HG03159 (cell line): Measurements from ENCODE around the gene DCAF11.
A peak's percentile ranks its signal among the peaks of the same experiment; 100 is the strongest.

Experiments used
- ATAC-seq: cut with Tn5 transposase; IDR thresholded peaks from one replicate; pipeline ENCODE4 v1.9.1; 2021; ENCODE audit warnings: mild to moderate bottlenecking, moderate library complexity; ENCODE audit not compliant: unreplicated experiment

DCAF11 gene

DNA sequence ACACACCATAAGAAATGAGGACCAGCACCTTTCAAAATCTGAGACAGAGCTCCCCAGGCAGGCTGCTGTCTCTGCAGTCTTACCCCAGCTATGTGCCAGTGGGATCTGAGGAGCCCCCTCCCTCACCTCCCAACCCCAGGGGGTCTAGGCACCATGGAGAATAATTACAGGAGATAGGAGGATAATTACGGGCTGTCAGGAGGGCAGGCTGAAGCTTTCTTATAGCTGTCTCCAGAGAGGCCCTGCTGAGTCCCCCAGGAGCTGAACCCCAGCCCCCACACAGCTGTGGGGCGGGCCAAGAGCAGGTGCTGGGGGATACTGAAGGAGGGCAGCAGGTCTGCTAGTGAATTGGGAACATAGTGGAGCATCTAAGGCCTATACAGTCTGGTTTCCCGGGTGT lies 36.4 kb upstream of the DCAF11 start:
- no peak for ATAC-seq

DNA sequence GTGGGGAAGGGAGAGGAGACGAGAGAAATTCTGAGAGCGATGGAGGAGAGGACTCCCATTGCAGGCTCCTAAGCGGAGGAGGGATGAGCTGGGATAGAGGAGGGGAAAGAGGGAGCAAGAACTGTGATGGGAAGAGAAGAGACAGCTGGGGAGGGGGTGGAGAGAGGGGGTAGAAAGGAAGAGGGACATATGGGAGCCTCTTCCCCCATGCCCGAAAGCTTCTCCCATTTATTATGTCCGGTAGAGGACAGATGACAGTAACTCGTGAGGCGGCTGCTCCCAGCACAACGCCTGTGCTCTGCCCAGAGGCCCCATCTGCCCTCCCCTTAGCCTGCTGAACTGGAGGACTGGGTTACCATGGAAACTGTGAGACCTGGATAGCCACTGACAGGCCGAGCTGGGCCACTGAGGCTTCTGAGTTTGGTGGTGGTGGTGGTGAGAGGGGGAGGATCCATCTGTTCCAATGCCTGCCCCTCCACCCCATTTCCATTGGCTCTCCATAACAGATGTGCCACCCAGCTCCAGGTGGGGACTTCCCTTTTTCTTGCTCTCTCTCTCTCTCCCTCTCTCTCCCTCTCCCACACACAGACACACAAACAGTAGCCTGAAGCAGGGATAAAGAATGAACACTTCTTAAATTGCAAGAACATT lies 35.0 kb upstream of the DCAF11 start:
- no peak for ATAC-seq

DNA sequence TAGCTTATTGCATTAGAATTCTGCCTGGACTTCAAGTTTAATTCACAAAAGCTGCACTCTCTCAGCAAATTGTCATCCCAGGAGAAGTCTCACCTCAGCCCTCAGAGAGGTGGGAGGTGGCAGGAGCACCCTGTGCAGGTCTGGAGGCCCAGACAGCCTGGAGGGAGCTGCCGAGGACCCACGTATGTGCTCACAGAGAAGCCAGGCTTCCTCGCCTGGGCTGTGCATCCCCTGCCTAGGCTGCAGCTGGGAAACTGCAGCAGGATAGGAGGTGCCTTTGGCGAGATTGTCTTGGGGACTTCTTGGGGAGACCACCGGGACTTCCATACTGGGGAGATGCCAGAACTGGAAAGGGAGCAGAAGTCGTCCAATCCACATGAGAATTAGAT lies 34.4 kb upstream of the DCAF11 start:
- no peak for ATAC-seq

DNA sequence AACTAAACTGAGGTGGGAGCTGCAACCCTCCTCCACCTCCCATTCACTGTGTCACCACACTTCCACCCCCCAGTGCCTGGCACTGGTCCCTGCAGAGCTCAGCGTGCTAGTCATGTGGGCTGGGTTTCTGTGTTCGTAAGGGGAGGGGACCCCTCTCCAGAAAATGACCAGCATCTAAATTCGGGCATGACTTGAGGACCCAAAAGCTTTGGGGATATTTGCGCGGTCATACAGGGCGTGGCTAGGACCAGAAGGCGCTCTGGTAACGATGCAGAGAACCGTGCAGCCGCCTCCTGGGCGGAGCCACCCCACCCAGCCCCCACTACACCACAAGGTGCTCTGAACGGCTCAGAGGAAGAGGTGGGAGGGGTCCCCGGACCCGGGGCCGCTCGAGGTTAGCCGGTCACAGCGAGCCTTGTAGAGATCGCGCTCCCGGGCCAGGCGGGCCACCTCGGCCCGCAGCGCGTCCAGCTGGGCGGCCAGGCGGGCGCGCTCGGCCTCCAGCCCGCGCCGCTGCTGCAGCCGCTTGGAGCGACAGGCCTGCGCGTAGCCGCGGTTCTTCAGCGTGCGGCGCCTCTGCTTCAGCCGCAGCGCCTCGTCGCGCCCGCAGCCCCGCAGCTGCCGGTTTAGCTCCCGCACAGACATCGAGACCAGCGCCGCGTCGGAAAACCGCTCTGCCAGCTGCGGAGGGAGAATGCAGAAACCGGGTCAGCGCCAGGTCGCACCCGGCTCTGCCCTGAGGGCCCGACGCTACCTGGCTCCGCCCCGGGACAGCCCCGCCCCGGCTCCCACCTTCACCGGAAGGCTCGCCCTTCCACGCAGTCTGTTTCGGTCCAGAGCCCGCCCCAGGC lies 33.5 kb upstream of the DCAF11 start:
- ATAC-seq = peak; percentile 85

DNA sequence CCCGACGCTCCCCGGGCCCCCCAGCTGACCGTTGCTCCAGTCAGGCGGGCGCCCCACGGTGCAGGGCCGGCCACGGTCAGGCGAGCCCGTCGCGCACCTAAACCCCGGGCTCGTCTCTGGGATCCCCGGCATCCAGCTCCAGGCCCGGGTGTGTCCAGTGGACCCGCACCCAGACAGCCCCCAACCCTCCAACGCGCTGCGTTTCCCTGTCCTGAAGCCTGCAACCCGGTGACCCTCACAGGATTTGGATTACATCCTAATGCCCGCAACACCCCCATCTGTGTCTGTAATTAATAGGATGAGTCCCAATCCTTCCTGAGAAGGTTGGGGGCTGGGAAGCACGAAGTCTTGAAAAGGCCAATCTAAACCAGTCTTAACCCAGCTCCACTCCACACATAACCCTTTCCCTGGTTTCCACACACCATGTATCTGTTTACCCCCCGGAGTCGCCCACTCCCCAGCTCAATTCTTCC lies 32.8 kb upstream of the DCAF11 start:
- ATAC-seq = no peak

DNA sequence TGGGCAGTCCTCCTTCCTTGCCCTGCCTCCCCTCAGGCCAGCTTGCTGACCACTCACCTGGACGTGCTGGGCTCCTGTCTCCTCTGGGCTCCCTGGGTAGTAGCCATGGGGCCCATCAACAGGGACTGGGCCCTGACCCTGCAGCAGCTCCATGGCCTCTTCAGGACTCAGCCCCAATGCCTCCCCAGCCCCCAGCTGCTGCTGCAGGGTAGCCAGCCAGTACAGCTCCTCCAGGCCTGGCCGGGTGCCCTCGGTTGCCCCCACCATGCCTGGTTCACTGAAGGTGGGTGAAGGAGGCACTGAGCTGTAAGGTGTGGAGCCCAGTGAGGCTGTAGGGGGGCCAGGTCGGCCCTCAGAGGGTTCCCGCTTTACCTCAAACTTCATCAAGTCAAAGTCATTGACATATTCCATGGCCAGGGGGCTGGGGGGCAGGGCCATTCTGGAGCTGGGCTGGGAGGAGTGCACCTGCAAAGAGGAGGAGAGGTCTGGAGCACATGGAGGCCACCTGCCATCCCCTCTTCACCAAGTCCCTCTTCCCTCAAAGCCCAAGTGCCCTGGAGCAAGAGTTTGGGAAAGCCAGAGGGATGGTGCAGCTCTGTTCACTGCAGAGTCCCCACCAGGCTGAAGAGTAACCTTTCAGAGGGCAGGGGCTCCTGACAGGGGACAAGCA lies 32.0 kb upstream of the DCAF11 start:
- ATAC-seq = no peak

DNA sequence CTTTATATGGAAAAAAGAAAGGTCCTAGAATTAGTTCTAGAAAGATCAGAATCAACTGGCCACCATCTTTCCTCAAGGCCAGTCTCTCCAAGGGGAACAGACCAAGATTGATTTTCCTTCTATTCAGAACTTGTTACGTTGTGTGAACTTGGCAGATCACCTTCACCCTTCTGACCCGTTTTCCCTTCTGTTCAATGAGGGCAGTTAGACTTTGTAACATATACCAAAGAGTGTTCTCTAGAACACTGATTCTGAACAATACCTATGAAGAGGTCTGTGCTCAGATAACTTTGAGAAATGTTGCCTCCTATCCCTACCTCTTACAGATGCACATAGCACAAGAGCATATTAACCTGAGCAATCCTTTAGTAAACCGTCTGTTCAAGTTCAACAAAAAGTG lies 31.1 kb upstream of the DCAF11 start:
- no peak for ATAC-seq

DNA sequence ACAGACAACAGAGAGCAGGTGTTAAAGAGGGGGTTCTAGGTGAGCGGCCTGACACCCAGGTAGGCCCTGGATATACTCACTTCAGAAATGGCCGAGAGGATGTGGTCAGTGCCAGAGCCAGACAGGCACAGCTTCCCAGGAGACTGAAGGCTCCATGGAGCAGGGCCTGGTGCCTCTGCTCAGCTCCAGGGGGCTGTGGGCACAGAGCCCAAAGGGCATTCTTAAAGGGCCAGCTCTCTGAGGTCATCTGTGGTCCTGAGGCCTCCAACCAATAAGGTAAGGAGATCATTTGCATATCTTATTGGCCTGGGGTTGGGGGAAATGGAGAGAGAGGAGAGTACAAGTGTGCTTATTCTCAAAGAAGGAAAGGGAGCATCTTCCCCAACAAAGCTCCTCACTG lies 30.1 kb upstream of the DCAF11 start:
- ATAC-seq = no peak

DNA sequence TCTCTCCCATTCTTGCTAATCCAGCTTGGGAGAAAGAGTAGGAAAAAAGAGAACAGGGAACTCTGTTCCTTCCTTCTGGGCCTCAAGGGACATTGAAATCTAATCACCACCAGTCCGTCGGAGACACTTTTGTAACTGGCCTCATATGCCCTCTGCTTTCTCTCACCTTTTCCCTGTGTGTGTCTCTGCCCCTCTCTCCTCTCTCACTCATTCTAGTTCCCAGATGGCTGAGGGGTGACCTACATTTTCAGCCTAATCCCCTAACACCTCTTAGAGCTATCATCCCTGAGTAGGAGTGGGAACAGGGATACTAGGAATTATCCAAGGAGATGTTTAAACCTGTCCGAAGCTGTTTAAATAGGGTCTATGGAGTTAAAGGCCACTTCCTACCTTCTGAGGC lies 29.4 kb upstream of the DCAF11 start:
- no peak for ATAC-seq

DNA sequence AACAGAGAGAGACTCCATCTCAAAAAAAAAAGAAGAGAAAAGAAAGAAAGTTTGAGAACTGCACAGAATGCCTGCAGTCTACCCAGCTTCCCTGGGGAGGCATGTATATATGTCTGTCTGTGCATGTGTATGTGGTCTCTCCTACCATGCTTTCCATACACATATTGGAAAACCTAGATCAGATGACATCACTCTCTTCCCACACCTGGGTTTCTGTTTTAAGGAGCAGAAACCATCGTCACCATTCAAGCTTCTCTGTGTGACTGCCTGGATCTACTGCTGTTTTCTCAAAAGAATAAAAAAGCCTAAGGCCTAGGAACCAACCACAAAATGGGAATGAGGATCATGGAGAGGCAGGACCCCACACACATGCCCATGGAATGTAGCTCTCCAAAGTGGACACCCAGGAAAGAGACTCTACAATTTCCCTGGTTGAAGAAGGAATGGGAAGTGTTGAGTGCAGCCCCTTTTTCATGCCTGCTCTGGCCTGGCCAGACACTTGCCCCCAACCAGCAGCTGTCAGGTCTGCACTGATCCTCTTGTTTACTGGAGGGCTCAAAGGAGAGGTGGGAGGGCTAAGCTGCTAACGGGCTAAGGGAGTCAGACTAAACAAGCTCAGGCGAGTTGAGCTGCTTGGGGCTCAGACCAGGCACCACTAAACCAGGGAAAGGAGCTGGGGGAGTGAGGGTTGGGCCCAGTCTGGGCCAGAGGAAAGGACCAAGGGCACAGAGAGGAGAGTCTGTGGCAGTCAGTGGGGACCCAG lies 28.2 kb upstream of the DCAF11 start:
- ATAC-seq = no peak

DNA sequence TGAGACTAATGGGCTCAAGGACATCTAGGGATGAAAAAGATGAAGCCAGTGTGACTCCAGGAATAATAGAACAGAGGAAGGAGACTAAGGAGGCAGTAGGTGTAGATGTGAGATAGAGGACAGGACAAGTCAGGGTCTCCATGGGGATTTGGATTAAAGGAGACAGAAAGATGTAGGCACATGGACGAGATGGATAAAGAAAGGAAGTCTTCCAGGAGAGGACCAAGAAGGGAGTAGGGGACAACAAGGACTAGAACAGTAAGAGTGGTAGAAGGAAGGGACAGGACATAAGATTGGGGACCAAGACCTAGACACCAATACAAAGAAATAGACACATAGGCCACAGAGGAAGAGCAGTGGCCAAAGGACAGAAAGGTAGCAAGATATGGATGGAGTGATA lies 27.6 kb upstream of the DCAF11 start:
- ATAC-seq = no peak

DNA sequence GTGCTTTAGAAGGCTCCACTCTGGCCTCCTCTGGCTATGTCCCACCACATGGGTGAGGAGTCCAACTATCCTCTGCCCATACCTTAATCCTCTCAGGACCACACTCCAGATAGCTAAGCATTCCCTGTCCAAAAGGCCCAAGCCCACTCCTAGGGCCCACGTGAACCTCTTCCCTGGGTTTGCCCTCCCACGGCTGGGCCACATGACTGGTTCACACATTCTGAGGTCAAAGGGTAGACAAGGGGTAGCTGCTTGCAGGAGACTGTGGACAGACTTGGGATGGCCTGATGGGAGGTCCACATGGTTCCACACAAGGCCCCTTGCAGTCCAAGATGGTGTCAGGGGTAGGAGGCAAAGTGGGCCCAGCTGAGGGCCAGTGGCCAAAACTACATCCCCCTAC lies 26.5 kb upstream of the DCAF11 start:
- ATAC-seq = no peak

DNA sequence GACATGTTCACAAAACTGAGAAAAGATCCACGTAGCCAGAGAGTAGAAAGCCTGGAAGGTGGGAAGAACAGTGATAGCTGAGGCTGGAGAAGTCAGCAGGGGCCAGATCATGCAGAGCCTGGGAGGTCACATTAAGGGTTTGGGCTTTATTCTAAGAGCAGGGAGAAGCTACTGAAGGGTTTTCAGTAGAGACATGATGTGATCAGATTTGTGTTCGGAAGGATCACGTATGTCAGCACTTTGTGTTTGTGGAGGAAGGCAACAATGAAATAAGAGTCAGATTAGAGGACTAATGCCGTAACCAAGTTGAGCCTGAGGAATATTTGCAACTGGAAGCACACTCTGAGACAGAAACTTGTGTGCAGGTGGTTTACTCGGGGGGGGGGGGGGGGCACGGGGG lies 24.7 kb upstream of the DCAF11 start:
- ATAC-seq = no peak

DNA sequence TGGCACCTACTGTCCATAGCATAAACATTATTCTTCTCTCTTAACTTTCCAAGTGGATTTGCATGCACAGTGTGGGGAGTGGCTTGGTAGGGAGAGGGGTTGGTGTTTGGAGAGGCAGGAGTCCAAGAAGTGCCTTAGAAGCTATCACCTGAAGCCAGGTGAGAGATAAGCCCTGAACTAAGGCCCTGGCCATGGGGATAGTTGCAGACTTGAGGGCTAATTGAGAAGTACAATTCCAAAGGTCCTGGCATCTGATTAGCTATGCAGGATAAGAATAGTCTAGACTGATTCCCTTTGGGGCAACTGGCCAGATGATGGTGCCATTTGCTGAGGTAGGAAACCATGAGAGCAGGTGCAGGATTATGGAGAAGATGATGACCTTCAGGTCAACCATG lies 22.5 kb upstream of the DCAF11 start:
- no peak for ATAC-seq

DNA sequence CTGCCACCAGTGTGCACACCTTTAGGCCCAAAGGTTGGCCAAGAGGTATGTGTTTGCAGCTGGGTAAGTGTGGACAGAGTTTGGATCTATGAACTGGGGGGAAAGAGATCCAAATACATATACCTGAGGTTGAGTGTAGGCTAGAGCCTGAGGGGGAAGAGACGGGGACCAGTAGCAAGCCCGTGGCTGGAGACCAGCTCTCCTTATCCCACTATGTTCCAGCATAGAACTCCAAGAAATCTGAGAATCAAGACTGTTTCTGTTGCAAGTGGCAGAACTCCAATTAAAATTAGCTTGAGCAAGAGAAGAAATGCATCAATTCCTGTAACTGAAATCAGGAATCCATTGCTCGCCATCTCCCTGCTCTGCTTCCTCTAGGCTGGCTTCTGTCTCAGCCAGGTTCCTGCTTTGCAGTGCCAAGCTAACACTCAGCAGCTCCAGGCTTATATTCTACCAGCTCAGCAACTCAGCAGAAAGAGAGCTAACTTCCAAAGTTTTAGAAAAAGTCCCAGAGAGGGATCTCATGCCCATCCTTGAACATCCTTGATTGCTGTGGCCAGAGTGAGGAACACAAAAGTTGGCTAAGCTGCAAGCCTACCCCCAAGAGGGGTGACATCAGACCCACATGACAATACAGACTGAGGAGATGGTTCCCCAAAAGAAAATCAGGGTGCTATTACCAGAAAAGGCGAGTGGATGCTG lies 21.9 kb upstream of the DCAF11 start:
- ATAC-seq = no peak

DNA sequence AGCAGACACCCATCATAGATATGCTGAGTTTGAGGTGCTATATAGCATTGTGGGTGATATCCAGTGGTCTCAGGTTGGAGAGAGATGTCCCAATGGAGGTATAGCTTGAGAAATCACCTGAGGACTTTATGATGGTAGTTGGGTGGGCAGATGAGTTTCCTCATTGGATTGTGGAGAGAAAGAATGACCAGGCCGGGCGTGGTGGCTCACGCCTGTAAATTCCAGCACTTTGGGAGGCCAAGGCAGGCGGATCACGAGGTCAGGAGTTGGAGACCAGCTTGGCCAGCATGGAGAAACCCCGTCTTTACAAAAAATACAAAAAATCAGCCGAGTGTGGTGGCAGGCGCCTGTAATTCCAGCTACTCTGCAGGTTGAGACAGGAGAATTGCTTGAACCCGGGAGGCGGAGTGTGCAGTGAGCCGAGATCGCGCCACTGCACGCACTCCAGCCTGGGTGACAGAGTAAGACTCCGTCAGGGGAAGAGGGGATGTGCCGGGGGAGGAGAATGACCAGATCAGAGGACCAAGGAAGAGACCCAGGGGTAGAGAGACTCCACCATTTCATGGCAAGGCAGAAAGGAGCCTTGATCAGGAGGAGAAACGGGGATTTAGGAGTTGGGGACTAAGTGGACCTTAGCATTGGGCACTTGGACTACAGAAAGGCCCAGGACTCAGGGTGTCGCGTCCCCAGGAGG lies 21.2 kb upstream of the DCAF11 start:
- ATAC-seq = no peak

DNA sequence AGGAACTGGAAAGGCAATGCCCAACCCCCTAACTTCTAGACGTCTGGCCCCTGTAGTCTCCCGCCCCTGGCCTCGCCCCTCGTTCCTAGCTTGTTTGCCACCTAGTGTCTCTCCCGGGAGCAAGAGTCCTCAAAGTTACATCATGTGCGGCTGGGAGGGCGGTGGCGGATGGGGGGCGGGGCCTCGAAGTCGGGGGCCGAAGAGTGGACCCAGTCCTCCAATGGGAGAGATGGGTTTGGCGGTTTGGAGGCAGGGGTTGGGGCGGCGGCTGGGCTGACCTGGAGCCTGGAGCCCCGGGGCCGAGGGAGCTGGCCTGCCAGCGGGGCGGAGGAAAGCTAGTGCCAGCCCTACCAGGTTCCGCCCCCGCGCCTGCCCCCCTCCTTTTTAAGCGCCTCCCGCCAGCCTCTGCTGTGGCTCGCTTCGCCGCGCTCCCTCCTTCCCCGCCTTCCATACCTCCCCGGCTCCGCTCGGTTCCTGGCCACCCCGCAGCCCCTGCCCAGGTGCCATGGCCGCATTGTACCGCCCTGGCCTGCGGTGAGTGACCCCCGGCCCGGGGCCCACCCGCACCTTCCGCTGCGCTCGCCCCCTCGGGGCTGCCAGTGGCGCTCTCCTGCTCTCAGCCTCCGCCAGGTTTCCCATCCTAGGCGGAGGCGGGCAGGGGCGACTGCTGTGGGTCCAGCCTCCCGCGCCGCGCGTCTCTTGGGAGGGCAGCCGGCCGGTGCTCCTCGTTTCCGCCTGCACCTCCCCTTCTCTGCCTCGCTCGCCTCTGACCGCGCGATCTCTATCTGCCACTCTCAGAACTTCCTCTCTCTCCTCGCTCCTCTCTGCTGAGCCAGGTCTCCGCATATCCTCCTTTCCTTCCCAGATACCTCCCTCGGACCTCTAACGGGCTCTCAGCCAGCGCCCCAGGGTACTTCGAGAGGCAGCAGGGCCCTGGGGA lies 20.4 kb upstream of the DCAF11 start, which contains the start of gene PCK2:
Gene PCK2, plus strand, starts transcription at position 411 of the 940 bp plus-strand sequence. Its CDS starts 95 bp downstream, at position 506.
- ATAC-seq = peak; percentile 33

DNA sequence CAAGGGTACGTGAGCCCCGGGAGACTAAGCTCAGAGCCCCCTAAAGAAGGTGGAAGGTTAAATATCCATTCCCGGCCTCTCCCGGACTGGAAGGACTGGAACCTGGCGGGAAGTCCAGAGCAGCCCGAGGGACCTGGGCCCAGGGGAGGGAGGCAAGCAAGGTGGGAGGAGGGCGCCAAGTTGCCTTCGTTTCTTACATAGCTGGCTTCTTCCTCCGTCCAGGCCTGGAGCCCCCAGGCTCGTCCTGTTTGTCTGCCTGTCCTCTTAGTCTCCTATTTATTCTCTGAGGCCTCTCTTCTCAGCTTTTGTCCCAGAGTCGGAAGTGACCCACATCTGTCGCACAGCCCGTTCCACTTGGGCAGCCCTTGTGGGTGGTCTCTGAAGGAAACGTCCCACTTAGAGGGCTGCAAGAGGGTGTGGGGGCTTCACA lies 19.7 kb upstream of the DCAF11 start:
- peak; percentile 2 for ATAC-seq
